ENCODE data around the gene CARHSP1.

GRCh38 chr16:8900343-8900742 is 31.5 kb upstream of the CARHSP1 start:
- TF ChIP-seq ZNF302 (tag by site-specific recombination; IDR thresholded peaks at IDR 0.05; ENCODE audit: low read depth) = no peak
- TF ChIP-seq ELK4 (IDR thresholded peaks at IDR 0.05; ENCODE audit: borderline replicate concordance, low read depth, low read length) = no peak
- no peak for TF ChIP-seq ZBTB8A (tag by site-specific recombination; IDR thresholded peaks at IDR 0.05)
- no peak for TF ChIP-seq REST (tag by site-specific recombination; IDR thresholded peaks at IDR 0.05)
- no peak for TF ChIP-seq HOXD13 (CRISPR knock-in tag; IDR thresholded peaks at IDR 0.05; ENCODE audit: borderline replicate concordance)
- no peak for TF ChIP-seq CTCF (tag by site-specific recombination; IDR thresholded peaks at IDR 0.05)
- no peak for TF ChIP-seq MYNN (tag by site-specific recombination; IDR thresholded peaks at IDR 0.05; ENCODE audit: borderline replicate concordance)
- no peak for TF ChIP-seq ZNF768 (tag by site-specific recombination; IDR thresholded peaks at IDR 0.05)
- no peak for TF ChIP-seq SP2 (tag by site-specific recombination; IDR thresholded peaks at IDR 0.05)
